Measurements from ENCODE around the gene SNTG2.
"Not testable (repeated sequence)": the region's sequence is repeated elsewhere in the genome, so short reads cannot be mapped to it uniquely, and the experiment has no call there.

Gene SNTG2

DNA sequence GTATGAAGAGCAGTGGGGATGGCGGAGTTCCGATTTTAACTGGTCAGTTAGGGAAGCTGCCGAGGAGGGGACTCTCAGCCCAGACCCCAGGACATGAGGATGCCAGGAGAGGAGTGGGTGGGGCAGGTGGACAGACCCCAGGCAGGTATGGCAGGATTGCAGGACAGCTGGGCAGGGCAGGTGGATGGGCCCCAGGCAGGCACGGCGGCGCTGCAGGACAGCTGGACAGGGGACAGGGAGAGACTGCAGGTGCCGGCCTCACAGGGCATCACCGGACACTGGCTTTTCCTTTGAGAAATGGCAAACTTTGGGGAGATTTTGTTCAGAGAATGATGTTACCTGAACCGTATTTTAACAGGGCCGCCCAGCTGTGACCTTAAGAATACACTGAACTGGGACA is 127.7 kb downstream of the SNTG2 start:
- Mint-ChIP-seq H3K9me3 (no peaks in the 10 kb centered on the region), H3K27me3 (peaks cover 23 to 27% of the 10 kb centered on the region in 2 donors), H3K27ac (no peak overlapping the region), H3K36me3 (no peaks in the 10 kb centered on the region), H3K4me1 (no peaks in the 10 kb centered on the region), H3K4me3 (no peak overlapping the region)
- ATAC-seq (replicated peaks) (no peak), DNase-seq (no peak)

- ATAC-seq (replicated peaks) (no peak), DNase-seq (no peak)
- Mint-ChIP-seq H3K4me1 (no peaks in the 10 kb centered on the region), H3K27me3 (peaks cover 27 to 28% of the 10 kb centered on the region in 2 donors), H3K27ac (no peak overlapping the region), H3K4me3 (no peak overlapping the region), H3K9me3 (no peaks in the 10 kb centered on the region), H3K36me3 (no peaks in the 10 kb centered on the region)
Measured at GRCh38 chr2:1079873-1080799, 129.5 kb downstream of the SNTG2 start.

GRCh38 chr2:1081451-1082225 is 131.0 kb downstream of the SNTG2 start:
- Mint-ChIP-seq H3K4me3 (no peak overlapping the region), H3K9me3 (no peaks in the 10 kb centered on the region), H3K36me3 (no peaks in the 10 kb centered on the region), H3K27ac (no peak overlapping the region), H3K27me3 (peaks cover 27 to 28% of the 10 kb centered on the region in 2 donors), H3K4me1 (no peaks in the 10 kb centered on the region)
- ATAC-seq (replicated peaks) (no peak), DNase-seq (no peak)

- Mint-ChIP-seq H3K4me3 (no peak overlapping the region), H3K36me3 (no peaks in the 10 kb centered on the region), H3K4me1 (no peaks in the 10 kb centered on the region)
Measured at GRCh38 chr2:1082456-1083205, 132.0 kb downstream of the SNTG2 start.

GRCh38 chr2:1088192-1088860 is 137.7 kb downstream of the SNTG2 start:
- ATAC-seq (replicated peaks) (no peak), DNase-seq (no peak)
- Mint-ChIP-seq H3K4me1 (no peaks in the 10 kb centered on the region), H3K27ac (no peak overlapping the region), H3K27me3 (peaks cover 8 to 15% of the 10 kb centered on the region in 2 donors), H3K4me3 (no peak overlapping the region), H3K36me3 (peaks cover 0 to 2% of the 10 kb centered on the region in 2 donors), H3K9me3 (peaks cover 0 to 3% of the 10 kb centered on the region in 2 donors)

More at GRCh38 chr2:1082456-1083205, 132.0 kb downstream of the SNTG2 start:
- Mint-ChIP-seq H3K27ac (no peak overlapping the region), H3K27me3 (peaks cover 25 to 28% of the 10 kb centered on the region in 2 donors), H3K9me3 (no peaks in the 10 kb centered on the region)
- ATAC-seq (replicated peaks) (no peak), DNase-seq (no peak)

- Mint-ChIP-seq H3K4me3 (no peak overlapping the region), H3K4me1 (no peaks in the 10 kb centered on the region), H3K27ac (no peak overlapping the region), H3K36me3 (peaks cover 0 to 2% of the 10 kb centered on the region in 2 donors), H3K9me3 (peaks cover 0 to 3% of the 10 kb centered on the region in 2 donors), H3K27me3 (peaks cover 8 to 15% of the 10 kb centered on the region in 2 donors)
- ATAC-seq (replicated peaks) = no peak
- DNase-seq = no peak
Measured at GRCh38 chr2:1088940-1089339, 138.3 kb downstream of the SNTG2 start.

DNA sequence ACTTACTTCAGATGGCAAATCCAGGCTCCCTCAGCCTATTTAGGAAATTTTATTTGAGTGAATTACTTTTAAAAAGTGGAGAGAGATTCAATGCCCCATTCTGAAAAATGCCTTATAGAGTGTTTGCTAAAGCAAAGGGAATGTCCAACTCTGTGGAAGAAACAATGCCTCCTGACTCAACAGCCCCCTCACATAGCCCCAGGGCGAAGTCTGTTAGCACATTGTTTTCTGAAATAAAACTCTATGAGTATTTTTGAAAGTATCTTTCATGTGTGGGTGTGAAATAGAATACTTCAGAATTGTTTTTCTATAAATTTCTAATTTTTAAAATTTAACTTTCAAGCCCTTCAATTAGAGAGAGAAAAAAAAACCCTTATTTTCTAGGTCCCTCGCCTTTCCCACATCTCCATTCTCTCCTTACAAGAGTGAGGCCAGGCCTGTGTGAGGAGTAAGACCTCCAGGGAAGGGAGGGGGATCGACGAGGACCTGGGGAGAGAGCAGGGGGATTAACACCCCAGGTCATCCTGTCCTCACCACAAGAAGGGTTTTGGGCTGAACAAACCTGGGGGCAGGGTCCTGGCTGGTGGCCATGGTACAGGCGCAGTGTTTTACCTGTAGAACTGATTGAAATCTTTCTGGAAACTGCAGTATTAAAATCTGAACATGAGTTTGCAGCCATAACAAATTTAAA is 141.4 kb downstream of the SNTG2 start:
- H3K4me1 Mint-ChIP-seq = no peaks in the 10 kb centered on the region
- H3K27ac Mint-ChIP-seq = no peak overlapping the region
- H3K4me3 Mint-ChIP-seq = no peak overlapping the region
- ATAC-seq (replicated peaks) (no peak), DNase-seq (no peak)
- H3K36me3 Mint-ChIP-seq = peaks cover 0 to 2% of the 10 kb centered on the region in 2 donors
- peaks cover 3 to 10% of the 10 kb centered on the region in 2 donors for H3K27me3 Mint-ChIP-seq
- H3K9me3 Mint-ChIP-seq = peaks cover 0 to 3% of the 10 kb centered on the region in 2 donors

- H3K36me3 Mint-ChIP-seq; H3K27ac Mint-ChIP-seq; H3K27me3 Mint-ChIP-seq; H3K4me1 Mint-ChIP-seq; H3K9me3 Mint-ChIP-seq; DNase-seq; H3K4me3 Mint-ChIP-seq; ATAC-seq (replicated peaks): not testable (repeated sequence)
Measured at GRCh38 chr2:1093668-1094067, 143.0 kb downstream of the SNTG2 start.

DNA sequence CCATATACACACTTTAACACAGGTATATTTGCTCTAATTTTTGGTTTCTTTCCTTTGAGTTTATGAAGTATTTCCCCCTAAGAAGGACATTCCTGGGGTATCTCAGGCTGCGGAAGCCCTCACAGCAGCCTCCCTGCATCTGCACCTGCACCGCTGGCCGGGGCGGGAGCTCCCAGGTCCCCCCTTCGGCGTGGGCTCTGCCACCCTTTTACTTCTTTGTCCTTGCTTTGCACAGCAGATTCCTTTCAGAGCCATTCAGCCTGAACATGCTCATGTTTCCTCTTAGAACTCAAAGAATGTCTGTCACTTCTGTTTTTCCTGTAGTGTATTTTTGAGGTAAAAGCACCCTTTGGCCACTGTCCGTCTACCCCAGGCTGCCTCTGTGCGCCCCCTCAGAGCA is 146.5 kb downstream of the SNTG2 start:
- no peaks in the 10 kb centered on the region for H3K9me3 Mint-ChIP-seq
- H3K27me3 Mint-ChIP-seq = peaks cover 0 to 5% of the 10 kb centered on the region in 2 donors
- DNase-seq (no peak), ATAC-seq (replicated peaks) (no peak)
- H3K27ac Mint-ChIP-seq = no peak overlapping the region
- peaks cover 0 to 2% of the 10 kb centered on the region in 2 donors for H3K4me1 Mint-ChIP-seq
- H3K36me3 Mint-ChIP-seq = no peaks in the 10 kb centered on the region
- H3K4me3 Mint-ChIP-seq = no peak overlapping the region

DNA sequence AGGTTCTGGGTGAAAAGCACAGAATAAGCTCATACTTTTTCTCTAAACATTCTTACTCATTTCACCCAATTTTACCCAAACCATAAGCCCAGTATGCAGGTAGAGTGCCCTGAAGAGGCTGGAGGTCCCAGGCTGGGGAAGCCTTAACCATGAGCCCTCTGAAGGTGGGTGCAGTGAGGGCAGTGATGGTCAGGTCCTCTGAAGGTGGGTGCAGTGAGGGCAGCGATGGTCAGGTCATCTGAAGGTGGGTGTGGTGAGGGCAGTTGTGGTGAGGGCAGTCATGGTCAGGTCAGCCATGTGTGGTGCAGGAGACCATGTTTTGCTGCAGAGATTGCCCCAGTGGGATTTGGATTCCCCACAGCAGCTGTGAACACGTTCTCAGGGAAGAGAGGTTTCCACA is 148.8 kb downstream of the SNTG2 start:
- no peak overlapping the region for H3K4me3 Mint-ChIP-seq
- DNase-seq (no peak), ATAC-seq (replicated peaks) (no peak)
- H3K36me3 Mint-ChIP-seq = no peaks in the 10 kb centered on the region
- peaks cover 0 to 5% of the 10 kb centered on the region in 2 donors for H3K27me3 Mint-ChIP-seq
- no peak overlapping the region for H3K27ac Mint-ChIP-seq
- H3K9me3 Mint-ChIP-seq = no peaks in the 10 kb centered on the region
- peaks cover 0 to 6% of the 10 kb centered on the region in 2 donors for H3K4me1 Mint-ChIP-seq

DNA sequence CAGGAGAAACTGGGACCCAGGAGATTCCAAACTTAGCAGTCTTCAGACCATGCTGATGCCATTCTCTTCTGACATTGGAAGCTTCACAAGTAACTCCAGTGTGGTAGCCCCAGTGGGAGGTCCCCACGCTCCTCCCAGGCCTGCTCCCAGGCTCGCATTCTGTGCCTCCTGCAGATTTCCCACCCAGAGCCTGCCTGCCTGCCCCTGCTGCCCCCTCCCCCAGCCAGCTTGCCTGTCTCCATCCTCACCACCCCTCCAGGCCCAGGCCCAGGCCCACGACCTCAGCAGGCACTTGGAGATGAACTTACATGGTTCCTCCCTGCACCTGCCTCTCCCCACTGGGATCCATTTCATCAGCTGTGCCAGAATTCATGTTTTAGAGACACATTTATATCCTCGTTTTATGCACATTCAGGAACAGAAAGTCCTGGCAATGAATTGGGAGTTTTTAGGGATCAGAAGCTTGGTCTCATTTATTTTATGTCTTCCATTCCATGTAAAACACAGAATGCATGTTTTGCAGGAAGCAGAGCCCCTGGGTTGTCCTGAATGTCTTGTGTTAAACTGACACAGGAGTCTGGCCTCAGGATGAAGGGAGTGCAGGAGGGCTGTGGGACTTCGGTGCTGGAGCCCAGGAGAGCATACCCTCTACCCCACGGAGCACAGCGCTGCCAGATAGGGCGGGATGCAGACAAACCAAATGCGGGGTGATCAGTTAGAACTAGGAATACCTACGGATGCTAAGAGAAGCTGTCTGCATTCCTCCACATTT is 150.5 kb downstream of the SNTG2 start:
- no peak for DNase-seq
- peaks cover 0 to 6% of the 10 kb centered on the region in 2 donors for H3K4me1 Mint-ChIP-seq
- no peak for ATAC-seq (replicated peaks)
- H3K27me3 Mint-ChIP-seq = peaks cover 0 to 5% of the 10 kb centered on the region in 2 donors
- no peaks in the 10 kb centered on the region for H3K9me3 Mint-ChIP-seq
- H3K36me3 Mint-ChIP-seq = no peaks in the 10 kb centered on the region
- H3K4me3 Mint-ChIP-seq = no peak overlapping the region
- H3K27ac Mint-ChIP-seq = no peak overlapping the region

DNA sequence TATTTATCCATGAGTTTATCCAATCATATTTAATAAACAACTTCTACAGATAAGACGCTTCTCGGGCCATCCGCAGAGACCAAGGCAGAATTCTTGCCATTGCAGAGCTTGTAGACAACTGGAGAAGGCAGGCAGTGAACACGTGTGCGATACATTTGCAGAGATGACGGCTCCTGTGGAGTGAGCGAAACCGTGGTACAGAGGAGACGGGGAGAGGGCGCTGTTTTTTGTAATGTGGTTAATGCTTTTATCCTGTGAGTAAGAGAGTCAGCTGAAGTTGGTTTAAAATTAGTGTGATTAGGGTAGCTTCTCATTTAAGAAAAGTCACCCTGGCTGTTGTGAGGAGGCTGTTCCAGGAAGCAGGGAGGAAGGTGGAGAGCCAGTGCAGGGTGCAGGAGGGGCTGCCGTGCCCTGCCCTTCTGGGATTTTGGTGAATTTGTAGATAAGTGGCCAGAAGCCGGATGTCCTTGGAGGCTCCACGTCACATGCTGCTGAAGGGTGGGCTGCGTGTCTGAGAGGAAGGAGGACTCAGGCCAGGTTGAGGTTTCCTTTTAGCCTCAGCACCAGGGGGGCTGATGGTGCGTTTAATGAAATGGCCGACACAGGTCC is 151.4 kb downstream of the SNTG2 start:
- H3K4me1 Mint-ChIP-seq = peaks cover 0 to 6% of the 10 kb centered on the region in 2 donors
- no peak overlapping the region for H3K27ac Mint-ChIP-seq
- no peaks in the 10 kb centered on the region for H3K36me3 Mint-ChIP-seq
- ATAC-seq (replicated peaks) = no peak
- H3K9me3 Mint-ChIP-seq = no peaks in the 10 kb centered on the region
- H3K27me3 Mint-ChIP-seq = peaks cover 0 to 5% of the 10 kb centered on the region in 2 donors
- no peak overlapping the region for H3K4me3 Mint-ChIP-seq
- no peak for DNase-seq

All from stimulated activated naive B cell treated with anti-CD40 and anti-IgM and Interleukin-4, amounts not matched to agents 10 μg/mL and 1 μg/mL and 100 μg/mL, for 72 hours (primary cell).